RWPE2 (cell line): ENCODE data around the gene PGBD1.

Experiments used
- ATAC-seq: fragments of 200-7000 bp; cut with Tn5 transposase; 3 replicates; pipeline ENCODE4 v1.9.1; 2021; ENCODE audit warnings: low read depth
- DNase-seq: peaks from one replicate; pipeline ENCODE4 v3.0.0-alpha.2; 2020; ENCODE audit warnings: low spot score
- H3K27ac ChIP-seq: fragments of 450-650 bp; 2 replicates; pipeline ENCODE4 v1.5.1; 2017; ENCODE audit warnings: mild to moderate bottlenecking; ENCODE audit not compliant: poor library complexity, severe bottlenecking
- H3K27me3 ChIP-seq: fragments of 250-450 bp; sonication (Bioruptor Pico); 2 replicates; pipeline ENCODE4 v1.5.1; 2021; ENCODE audit warnings: mild to moderate bottlenecking, moderate library complexity; ENCODE audit not compliant: insufficient read depth, poor library complexity, severe bottlenecking
- H3K36me3 ChIP-seq: fragments of 250-450 bp; sonication (Bioruptor Pico); 2 replicates; pipeline ENCODE4 v1.5.1; 2020; ENCODE audit warnings: low read depth, mild to moderate bottlenecking, moderate library complexity
- H3K4me1 ChIP-seq: fragments of 250-450 bp; sonication (Bioruptor Pico); 2 replicates; pipeline ENCODE4 v1.5.1; 2021; ENCODE audit warnings: mild to moderate bottlenecking, moderate library complexity; ENCODE audit not compliant: insufficient read depth, poor library complexity, severe bottlenecking
- H3K4me3 ChIP-seq: fragments of 250-450 bp; sonication (Bioruptor Pico); 2 replicates; pipeline ENCODE4 v1.5.1; 2021; ENCODE audit warnings: mild to moderate bottlenecking, moderate library complexity; ENCODE audit not compliant: severe bottlenecking
- H3K9me3 ChIP-seq: fragments of 250-450 bp; sonication (Bioruptor Pico); 2 replicates; pipeline ENCODE4 v1.5.1; 2021; ENCODE audit warnings: mild to moderate bottlenecking, moderate library complexity; ENCODE audit not compliant: severe bottlenecking
- CTCF ChIP-seq: fragments of 450-650 bp; IDR thresholded peaks from one replicate; pipeline ENCODE4 v1.5.1; 2017; ENCODE audit warnings: mild to moderate bottlenecking, moderate library complexity; ENCODE audit not compliant: poor library complexity, severe bottlenecking

The PGBD1 gene

GRCh38 chr6:28281288-28282064, at the start of gene PGBD1:
PGBD1 (plus strand) TSS chr6:28281572; CDS start chr6:28283814, 2,242 bp downstream.
- no peaks in the 10 kb centered on the region for H3K9me3 ChIP-seq
- H3K36me3 ChIP-seq = peaks cover 26% of the 10 kb centered on the region
- H3K4me3 ChIP-seq = peak within 1 kb of the TSS; percentile 73
- peak; percentile 94 for ATAC-seq
- H3K27me3 ChIP-seq = no peaks in the 10 kb centered on the region
- H3K27ac ChIP-seq = peak within 1 kb of the TSS; percentile 6
- TF ChIP-seq CTCF = no peak
- peak; percentile 82 for DNase-seq
- H3K4me1 ChIP-seq = peaks cover 6% of the 10 kb centered on the region

GRCh38 chr6:28232785-28233184, 48.6 kb upstream of the PGBD1 start:
- no peak overlapping the region for H3K27ac ChIP-seq
- TF ChIP-seq CTCF = no peak
- ATAC-seq (no peak), DNase-seq (no peak)
- H3K4me1 ChIP-seq = no peaks in the 10 kb centered on the region
- no peaks in the 10 kb centered on the region for H3K9me3 ChIP-seq
- H3K4me3 ChIP-seq = no peak overlapping the region
- H3K36me3 ChIP-seq = peaks cover 61% of the 10 kb centered on the region
- no peaks in the 10 kb centered on the region for H3K27me3 ChIP-seq

- DNase-seq = no peak
- H3K4me3 ChIP-seq = no peak overlapping the region
- TF ChIP-seq CTCF = no peak
- peaks cover 35% of the 10 kb centered on the region for H3K36me3 ChIP-seq
- H3K27me3 ChIP-seq = no peaks in the 10 kb centered on the region
- ATAC-seq = no peak
- H3K4me1 ChIP-seq = no peaks in the 10 kb centered on the region
- no peak overlapping the region for H3K27ac ChIP-seq
- no peaks in the 10 kb centered on the region for H3K9me3 ChIP-seq
Measured at GRCh38 chr6:28235912-28236452, 45.4 kb upstream of the PGBD1 start.

GRCh38 chr6:28239636-28240035, 41.7 kb upstream of the PGBD1 start:
- Histone ChIP-seq H3K27ac (no peak overlapping the region), H3K9me3 (no peaks in the 10 kb centered on the region), H3K27me3 (no peaks in the 10 kb centered on the region), H3K4me3 (no peak overlapping the region), H3K36me3 (peaks cover 17% of the 10 kb centered on the region), H3K4me1 (no peaks in the 10 kb centered on the region)
- DNase-seq (no peak), ATAC-seq (no peak)
- no peak for TF ChIP-seq CTCF

- H3K9me3 ChIP-seq = no peaks in the 10 kb centered on the region
- no peak for DNase-seq
- H3K4me1 ChIP-seq = no peaks in the 10 kb centered on the region
Measured at GRCh38 chr6:28240471-28240870, 40.9 kb upstream of the PGBD1 start.

More at GRCh38 chr6:28240471-28240870, 40.9 kb upstream of the PGBD1 start:
- Histone ChIP-seq H3K36me3 (peaks cover 22% of the 10 kb centered on the region), H3K4me3 (no peak overlapping the region), H3K27ac (no peak overlapping the region), H3K27me3 (no peaks in the 10 kb centered on the region)
- no peak for TF ChIP-seq CTCF
- no peak for ATAC-seq
